GM12878 (cell line): Measurements from ENCODE around the gene ELAPOR1.

Source experiments
- CREB1 ChIP-seq: IDR thresholded peaks from 2 replicates; pipeline ENCODE4 v1.6.1; 2012; ENCODE audit warnings: low read depth, mild to moderate bottlenecking, inconsistent platforms
- KDM1A ChIP-seq: fragments of 200-600 bp; sonication (generic); IDR thresholded peaks from 2 replicates; pipeline ENCODE4 v1.6.1; 2016; ENCODE audit warnings: borderline replicate concordance
- MAX ChIP-seq: IDR thresholded peaks from 2 replicates; pipeline ENCODE4 v1.6.1; 2012; ENCODE audit warnings: low read depth, low read length, improper control_type of control experiment
- MYC ChIP-seq: IDR thresholded peaks from 2 replicates; pipeline ENCODE4 v1.6.1; 2011; ENCODE audit warnings: mild to moderate bottlenecking, low read length, moderate library complexity, inconsistent platforms; ENCODE audit not compliant: insufficient read depth, insufficient replicate concordance, insufficient read length, severe bottlenecking
- PAX5 ChIP-seq: IDR thresholded peaks from 2 replicates; pipeline ENCODE4 v1.6.1; 2011; ENCODE audit warnings: low read depth, low read length, borderline replicate concordance
- POLR2A ChIP-seq: IDR thresholded peaks from 2 replicates; pipeline ENCODE4 v1.6.1; 2011; ENCODE audit warnings: low read depth, mild to moderate bottlenecking, low read length
- POLR2AphosphoS5 ChIP-seq: IDR thresholded peaks from 2 replicates; pipeline ENCODE4 v1.6.1; 2011; ENCODE audit warnings: mild to moderate bottlenecking, low read length, inconsistent platforms
- RB1 ChIP-seq: fragments of 450-650 bp; formaldehyde crosslinking; IDR thresholded peaks from 2 replicates; pipeline ENCODE4 v1.6.1; 2017; ENCODE audit warnings: mild to moderate bottlenecking, borderline replicate concordance
- SP1 ChIP-seq: IDR thresholded peaks from one replicate; pipeline ENCODE4 v1.6.1; 2011; ENCODE audit warnings: low read depth, low read length
- ZZZ3 ChIP-seq: IDR thresholded peaks from 2 replicates; pipeline ENCODE4 v1.6.1; 2011; ENCODE audit warnings: low read depth; ENCODE audit not compliant: control insufficient read depth, insufficient read length
- TF ChIP-seq, protein P1 (sequence below), 3 experiments: IDR thresholded peaks in 2 of 3; conservative IDR thresholded peaks in 1 of 3; 2 replicates each; pipeline ENCODE4 v1.5.1; 2011; ENCODE audit warnings: low read depth in 3 of 3, low read length in 3 of 3, mild to moderate bottlenecking in 3 of 3, control low read depth in 2 of 3, moderate library complexity in 2 of 3, inconsistent platforms in 1 of 3, mixed read lengths in 1 of 3; ENCODE audit not compliant: control insufficient read depth in 2 of 3, insufficient read depth in 1 of 3; ENCODE audit errors: extremely low read depth in 1 of 3
- TF ChIP-seq, protein P2 (sequence below): fragments of 450-650 bp; IDR thresholded peaks from 2 replicates; pipeline ENCODE4 v1.6.1; 2016; ENCODE audit warnings: mild to moderate bottlenecking

GRCh38 chr1:109159326-109159725 lies 45.4 kb downstream of the ELAPOR1 start:
- TF ChIP-seq PAX5: no peak
- TF ChIP-seq POLR2AphosphoS5: no peak
- TF ChIP-seq, protein P1, sequence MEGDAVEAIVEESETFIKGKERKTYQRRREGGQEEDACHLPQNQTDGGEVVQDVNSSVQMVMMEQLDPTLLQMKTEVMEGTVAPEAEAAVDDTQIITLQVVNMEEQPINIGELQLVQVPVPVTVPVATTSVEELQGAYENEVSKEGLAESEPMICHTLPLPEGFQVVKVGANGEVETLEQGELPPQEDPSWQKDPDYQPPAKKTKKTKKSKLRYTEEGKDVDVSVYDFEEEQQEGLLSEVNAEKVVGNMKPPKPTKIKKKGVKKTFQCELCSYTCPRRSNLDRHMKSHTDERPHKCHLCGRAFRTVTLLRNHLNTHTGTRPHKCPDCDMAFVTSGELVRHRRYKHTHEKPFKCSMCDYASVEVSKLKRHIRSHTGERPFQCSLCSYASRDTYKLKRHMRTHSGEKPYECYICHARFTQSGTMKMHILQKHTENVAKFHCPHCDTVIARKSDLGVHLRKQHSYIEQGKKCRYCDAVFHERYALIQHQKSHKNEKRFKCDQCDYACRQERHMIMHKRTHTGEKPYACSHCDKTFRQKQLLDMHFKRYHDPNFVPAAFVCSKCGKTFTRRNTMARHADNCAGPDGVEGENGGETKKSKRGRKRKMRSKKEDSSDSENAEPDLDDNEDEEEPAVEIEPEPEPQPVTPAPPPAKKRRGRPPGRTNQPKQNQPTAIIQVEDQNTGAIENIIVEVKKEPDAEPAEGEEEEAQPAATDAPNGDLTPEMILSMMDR (IDR thresholded peaks at IDR 0.05 in 2 of 3, conservative IDR thresholded peaks at IDR 0.05 in 1 of 3; ENCODE audit: control insufficient read depth in 2 of 3, extremely low read depth in 1 of 3, insufficient read depth in 1 of 3, low read depth in 3 of 3, low read length in 3 of 3): no peak
- TF ChIP-seq RB1: no peak
- no peak for TF ChIP-seq ZZZ3
- TF ChIP-seq CREB1: no peak
- TF ChIP-seq KDM1A: no peak
- no peak for TF ChIP-seq MYC
- TF ChIP-seq MAX: no peak
- TF ChIP-seq SP1: no peak
- TF ChIP-seq POLR2A: no peak
- TF ChIP-seq, protein P2, sequence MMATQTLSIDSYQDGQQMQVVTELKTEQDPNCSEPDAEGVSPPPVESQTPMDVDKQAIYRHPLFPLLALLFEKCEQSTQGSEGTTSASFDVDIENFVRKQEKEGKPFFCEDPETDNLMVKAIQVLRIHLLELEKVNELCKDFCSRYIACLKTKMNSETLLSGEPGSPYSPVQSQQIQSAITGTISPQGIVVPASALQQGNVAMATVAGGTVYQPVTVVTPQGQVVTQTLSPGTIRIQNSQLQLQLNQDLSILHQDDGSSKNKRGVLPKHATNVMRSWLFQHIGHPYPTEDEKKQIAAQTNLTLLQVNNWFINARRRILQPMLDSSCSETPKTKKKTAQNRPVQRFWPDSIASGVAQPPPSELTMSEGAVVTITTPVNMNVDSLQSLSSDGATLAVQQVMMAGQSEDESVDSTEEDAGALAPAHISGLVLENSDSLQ: no peak
